Measurements from ENCODE around the gene FAT4. TPM values are rescaled to one million over a fixed set of nuclear protein-coding genes. Genes with fewer than 3 reads are reported as not detected.

The FAT4 gene
- total RNA-seq, 1 experiment from 2014 or later: 12.3 TPM

Small RNAs within 50 kb of the gene (small RNA-seq; reads per million reads assigned to genes)
- 0 reads per million in 2 experiments for gene RF00019

Data from NCI-H460 (cell line).